ENCODE results near the gene BARX1. TPM values are rescaled to one million over a fixed set of nuclear protein-coding genes. Genes with fewer than 3 reads are reported as not detected.

BARX1 gene
- polyA plus RNA-seq, 3 donors = not detected

- Histone ChIP-seq H3K27me3 (ENCODE audit: control insufficient read depth in 2 of 2, insufficient read depth in 2 of 2, low read length in 2 of 2) (peaks cover 76 to 89% of the 10 kb centered on the region in 2 donors), H3K4me2 (replicated peaks; ENCODE audit: extremely low read depth, low read length, poor library complexity, severe bottlenecking) (no peak overlapping the region), H3K36me3 (replicated peaks in 1 of 2; ENCODE audit: control insufficient read depth in 1 of 2, insufficient read depth in 2 of 2, low read length in 2 of 2) (no peaks in the 10 kb centered on the region), H3K9ac (ENCODE audit: insufficient read depth, low read length, poor library complexity, severe bottlenecking) (no peak overlapping the region), H2AFZ (ENCODE audit: insufficient read depth, low read depth, low read length, poor library complexity, severe bottlenecking) (no peak overlapping the region), H4K20me1 (ENCODE audit: insufficient read depth, low read length) (no peaks in the 10 kb centered on the region), H3K9me3 (replicated peaks in 1 of 2; ENCODE audit: control insufficient read depth in 1 of 2, insufficient read depth in 1 of 2, low read length in 2 of 2) (peaks cover 29 to 75% of the 10 kb centered on the region in 2 donors), H3K4me1 (ENCODE audit: control insufficient read depth in 1 of 2, insufficient read depth in 2 of 2, low read length in 2 of 2) (peaks cover 33 to 45% of the 10 kb centered on the region in 2 donors), H3K79me2 (ENCODE audit: insufficient read depth, low read length) (no peaks in the 10 kb centered on the region), H3K27ac (ENCODE audit: low read depth in 1 of 2, low read length in 2 of 2) (no peak overlapping the region), H3K4me3 (replicated peaks in 1 of 3; ENCODE audit: low read depth in 2 of 3, low read length in 3 of 3) (no peak overlapping the region)
- TF ChIP-seq CTCF (IDR thresholded peaks at IDR 0.05) = no peak
- intact Hi-C loops (cut with micrococcal nuclease) = no loop called here
- peaks cover 89 to 100% (median 95%) of the 10 kb centered on the region in 3 donors for H3K27me3 Mint-ChIP-seq (ENCODE audit: low read depth in 3 of 3)
- peaks cover 33 to 35% of the 10 kb centered on the region in 2 donors for H3K36me3 Mint-ChIP-seq
- H3K4me1 Mint-ChIP-seq = peaks cover 59% of the 10 kb centered on the region
- peak overlapping the region; percentile 12 to 96 for H3K4me3 Mint-ChIP-seq
- 21% methylated on average over 12 of the region's 16 CpGs for WGBS (ENCODE audit: insufficient coverage)
- H3K27ac Mint-ChIP-seq = no peak overlapping the region
- peaks cover 14 to 77% (median 57%) of the 10 kb centered on the region in 7 donors for H3K9me3 Mint-ChIP-seq
- no peak for DNase-seq
Observed at GRCh38 chr9:93949694-93950449, 5.3 kb downstream of the BARX1 start.

GRCh38 chr9:93949073-93949693 lies 6.0 kb downstream of the BARX1 start:
- peak in 1 of 3 donors; percentile 28 for DNase-seq
- H3K4me1 Mint-ChIP-seq = peaks cover 59% of the 10 kb centered on the region
- H3K27me3 Mint-ChIP-seq (ENCODE audit: low read depth in 3 of 3) = peaks cover 94 to 98% (median 98%) of the 10 kb centered on the region in 3 donors
- Histone ChIP-seq H3K27me3 (ENCODE audit: control insufficient read depth in 2 of 2, insufficient read depth in 2 of 2, low read length in 2 of 2) (peaks cover 77 to 91% of the 10 kb centered on the region in 2 donors), H4K20me1 (ENCODE audit: insufficient read depth, low read length) (no peaks in the 10 kb centered on the region), H3K4me2 (replicated peaks; ENCODE audit: extremely low read depth, low read length, poor library complexity, severe bottlenecking) (no peak overlapping the region), H3K79me2 (ENCODE audit: insufficient read depth, low read length) (no peaks in the 10 kb centered on the region), H3K4me3 (replicated peaks in 1 of 3; ENCODE audit: low read depth in 2 of 3, low read length in 3 of 3) (no peak overlapping the region), H3K9ac (ENCODE audit: insufficient read depth, low read length, poor library complexity, severe bottlenecking) (no peak overlapping the region), H3K4me1 (ENCODE audit: control insufficient read depth in 1 of 2, insufficient read depth in 2 of 2, low read length in 2 of 2) (peaks cover 33 to 45% of the 10 kb centered on the region in 2 donors), H3K27ac (ENCODE audit: low read depth in 1 of 2, low read length in 2 of 2) (no peak overlapping the region), H2AFZ (ENCODE audit: insufficient read depth, low read depth, low read length, poor library complexity, severe bottlenecking) (no peak overlapping the region), H3K36me3 (replicated peaks in 1 of 2; ENCODE audit: control insufficient read depth in 1 of 2, insufficient read depth in 2 of 2, low read length in 2 of 2) (no peaks in the 10 kb centered on the region), H3K9me3 (replicated peaks in 1 of 2; ENCODE audit: control insufficient read depth in 1 of 2, insufficient read depth in 1 of 2, low read length in 2 of 2) (peaks cover 33 to 78% of the 10 kb centered on the region in 2 donors)
- no peak for TF ChIP-seq CTCF (IDR thresholded peaks at IDR 0.05)
- peak overlapping the region in 1 of 2 donors; percentile 96 for H3K4me3 Mint-ChIP-seq
- 3% methylated on average over 31 of the region's 32 CpGs for WGBS (ENCODE audit: insufficient coverage)
- no peak overlapping the region for H3K27ac Mint-ChIP-seq
- H3K36me3 Mint-ChIP-seq = peaks cover 33 to 36% of the 10 kb centered on the region in 2 donors
- H3K9me3 Mint-ChIP-seq = peaks cover 15 to 81% (median 61%) of the 10 kb centered on the region in 7 donors
- intact Hi-C loops (cut with micrococcal nuclease) = no loop called here
